Measurements from ENCODE around the gene NFYC.

DNA sequence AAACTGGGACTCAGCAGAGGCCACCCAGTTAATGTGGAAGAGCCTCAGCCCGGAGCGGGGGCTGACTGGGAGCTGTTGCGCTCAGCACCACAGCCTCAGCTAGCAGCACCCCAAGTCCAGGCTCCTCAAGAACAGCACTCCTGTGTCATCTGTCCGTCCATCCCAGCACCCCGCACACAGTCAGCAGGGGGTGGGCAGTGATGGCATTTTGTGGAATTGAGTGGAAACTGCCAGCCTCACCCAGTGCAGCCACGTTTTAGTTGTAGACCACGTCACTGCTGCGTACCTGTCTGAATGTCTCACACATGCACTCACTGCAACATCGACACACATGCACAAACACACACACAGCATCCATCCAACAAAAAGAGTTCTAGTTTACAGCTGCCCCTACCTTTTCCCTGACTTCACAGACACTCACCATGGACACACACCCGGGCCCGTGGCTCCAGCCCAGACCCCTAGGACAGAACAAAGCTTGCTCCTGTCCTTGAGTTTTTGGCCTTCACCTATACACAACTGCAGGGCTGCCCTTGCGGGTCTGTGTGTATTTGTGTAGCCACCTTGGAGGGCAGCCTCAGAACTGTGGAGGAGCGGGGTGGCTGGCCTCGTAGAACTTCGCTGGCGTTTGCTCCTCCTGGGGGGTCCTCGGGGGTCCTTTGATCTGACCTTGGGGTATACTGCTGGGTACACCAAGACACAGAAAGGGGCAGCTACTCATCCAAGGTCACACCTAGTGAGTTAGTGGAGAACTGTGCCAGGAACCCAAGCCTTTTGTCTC lies 97.2 kb downstream of the NFYC start:
- TF ChIP-seq, protein P1, sequence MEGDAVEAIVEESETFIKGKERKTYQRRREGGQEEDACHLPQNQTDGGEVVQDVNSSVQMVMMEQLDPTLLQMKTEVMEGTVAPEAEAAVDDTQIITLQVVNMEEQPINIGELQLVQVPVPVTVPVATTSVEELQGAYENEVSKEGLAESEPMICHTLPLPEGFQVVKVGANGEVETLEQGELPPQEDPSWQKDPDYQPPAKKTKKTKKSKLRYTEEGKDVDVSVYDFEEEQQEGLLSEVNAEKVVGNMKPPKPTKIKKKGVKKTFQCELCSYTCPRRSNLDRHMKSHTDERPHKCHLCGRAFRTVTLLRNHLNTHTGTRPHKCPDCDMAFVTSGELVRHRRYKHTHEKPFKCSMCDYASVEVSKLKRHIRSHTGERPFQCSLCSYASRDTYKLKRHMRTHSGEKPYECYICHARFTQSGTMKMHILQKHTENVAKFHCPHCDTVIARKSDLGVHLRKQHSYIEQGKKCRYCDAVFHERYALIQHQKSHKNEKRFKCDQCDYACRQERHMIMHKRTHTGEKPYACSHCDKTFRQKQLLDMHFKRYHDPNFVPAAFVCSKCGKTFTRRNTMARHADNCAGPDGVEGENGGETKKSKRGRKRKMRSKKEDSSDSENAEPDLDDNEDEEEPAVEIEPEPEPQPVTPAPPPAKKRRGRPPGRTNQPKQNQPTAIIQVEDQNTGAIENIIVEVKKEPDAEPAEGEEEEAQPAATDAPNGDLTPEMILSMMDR (IDR thresholded peaks at IDR 0.05; ENCODE audit: insufficient read depth, low read depth, low read length): no peak
- TF ChIP-seq EZH2 (IDR thresholded peaks at IDR 0.05; ENCODE audit: insufficient read depth, low read length): no peak

All from astrocyte (in vitro differentiated cells and primary cell).